ENCODE measurements around the gene GPR171. TPM values are rescaled to one million over a fixed set of nuclear protein-coding genes. Genes with fewer than 3 reads are reported as not detected.

Gene GPR171
- total RNA-seq, 2 donors from 2014 or later = 0.40 to 0.53 TPM

GRCh38 chr3:151213151-151213550 lies 10.1 kb upstream of the GPR171 start:
- no peak for TF ChIP-seq CTCF (IDR thresholded peaks at IDR 0.05)
- Histone ChIP-seq H3K36me3 (no peaks in the 10 kb centered on the region), H3K9me3 (no peaks in the 10 kb centered on the region), H3K4me3 (no peak overlapping the region), H3K27ac (no peak overlapping the region), H3K27me3 (no peaks in the 10 kb centered on the region), H3K9ac (ENCODE audit: low read depth in 2 of 2, low read length in 2 of 2) (no peak overlapping the region), H3K4me1 (no peaks in the 10 kb centered on the region)
- no peak for DNase-seq
- intact Hi-C loops (cut with DNase I) = no loop called here

GRCh38 chr3:151210676-151211381 lies 7.8 kb upstream of the GPR171 start:
- TF ChIP-seq CTCF (IDR thresholded peaks at IDR 0.05) = no peak
- Histone ChIP-seq H3K36me3 (no peaks in the 10 kb centered on the region), H3K27me3 (no peaks in the 10 kb centered on the region), H3K4me3 (peak overlapping the region; percentile 4), H3K9ac (ENCODE audit: low read depth in 2 of 2, low read length in 2 of 2) (no peak overlapping the region), H3K27ac (no peak overlapping the region), H3K4me1 (no peaks in the 10 kb centered on the region), H3K9me3 (no peaks in the 10 kb centered on the region)
- peak; percentile 45 for DNase-seq
- intact Hi-C loops (cut with DNase I) = no loop called here

GRCh38 chr3:151209654-151210053 lies 6.6 kb upstream of the GPR171 start:
- intact Hi-C loops (cut with DNase I) = no loop called here
- no peak overlapping the region for H3K9ac ChIP-seq (ENCODE audit: low read depth in 2 of 2, low read length in 2 of 2)
- H3K36me3 ChIP-seq = no peaks in the 10 kb centered on the region
- no peak overlapping the region for H3K27ac ChIP-seq
- no peaks in the 10 kb centered on the region for H3K27me3 ChIP-seq
- no peaks in the 10 kb centered on the region for H3K9me3 ChIP-seq
- no peak for DNase-seq
- TF ChIP-seq CTCF (IDR thresholded peaks at IDR 0.05) = no peak
- H3K4me1 ChIP-seq = no peaks in the 10 kb centered on the region
- H3K4me3 ChIP-seq = no peak overlapping the region

- Histone ChIP-seq H3K9me3 (no peaks in the 10 kb centered on the region), H3K36me3 (no peaks in the 10 kb centered on the region), H3K9ac (ENCODE audit: low read depth in 2 of 2, low read length in 2 of 2) (no peak overlapping the region), H3K27me3 (no peaks in the 10 kb centered on the region), H3K4me1 (no peaks in the 10 kb centered on the region), H3K4me3 (no peak overlapping the region), H3K27ac (no peak overlapping the region)
- TF ChIP-seq CTCF (IDR thresholded peaks at IDR 0.05) = no peak
- intact Hi-C loops (cut with DNase I) = no loop called here
- no peak for DNase-seq
Measured at GRCh38 chr3:151206201-151206600, 3.2 kb upstream of the GPR171 start.

- intact Hi-C loops (cut with DNase I) = no loop called here
- no peak overlapping the region for H3K9ac ChIP-seq (ENCODE audit: low read depth in 2 of 2, low read length in 2 of 2)
- no peaks in the 10 kb centered on the region for H3K4me1 ChIP-seq
- DNase-seq = no peak
- H3K36me3 ChIP-seq = no peaks in the 10 kb centered on the region
- no peak overlapping the region for H3K27ac ChIP-seq
- no peaks in the 10 kb centered on the region for H3K27me3 ChIP-seq
- no peaks in the 10 kb centered on the region for H3K9me3 ChIP-seq
- no peak for TF ChIP-seq CTCF (IDR thresholded peaks at IDR 0.05)
- no peak overlapping the region for H3K4me3 ChIP-seq
Measured at GRCh38 chr3:151205482-151205881, 2.5 kb upstream of the GPR171 start.

Measured in colonic mucosa (tissue), 4 donors.